Measurements from ENCODE around the gene ATXN7L1.

Gene ATXN7L1

DNA sequence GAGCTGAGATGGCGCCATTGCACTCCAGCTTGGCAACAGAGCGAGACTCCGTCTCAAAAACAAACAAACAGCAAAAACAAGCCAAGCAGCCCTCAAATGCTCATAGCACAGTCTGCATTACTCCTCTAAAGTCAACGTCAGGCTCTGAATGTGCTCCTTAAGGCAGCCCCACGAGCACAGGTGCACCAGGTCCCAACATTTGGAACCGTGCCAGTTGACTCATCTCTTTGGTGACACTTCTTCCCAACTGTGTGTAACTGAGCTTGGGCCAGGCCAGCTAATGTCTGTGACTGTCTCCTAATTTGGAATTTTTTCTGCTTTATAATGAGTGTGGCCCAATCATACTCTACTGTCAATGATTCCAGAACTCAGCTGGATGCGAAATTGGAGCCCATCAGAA is 228.8 kb downstream of the ATXN7L1 start:
- DNase-seq (ENCODE audit: extremely low spot score): no peak
- POLR2A ChIA-PET: no interaction called here
- TF ChIP-seq SUZ12 (IDR thresholded peaks at IDR 0.05): no peak
- TF ChIP-seq, protein P1, sequence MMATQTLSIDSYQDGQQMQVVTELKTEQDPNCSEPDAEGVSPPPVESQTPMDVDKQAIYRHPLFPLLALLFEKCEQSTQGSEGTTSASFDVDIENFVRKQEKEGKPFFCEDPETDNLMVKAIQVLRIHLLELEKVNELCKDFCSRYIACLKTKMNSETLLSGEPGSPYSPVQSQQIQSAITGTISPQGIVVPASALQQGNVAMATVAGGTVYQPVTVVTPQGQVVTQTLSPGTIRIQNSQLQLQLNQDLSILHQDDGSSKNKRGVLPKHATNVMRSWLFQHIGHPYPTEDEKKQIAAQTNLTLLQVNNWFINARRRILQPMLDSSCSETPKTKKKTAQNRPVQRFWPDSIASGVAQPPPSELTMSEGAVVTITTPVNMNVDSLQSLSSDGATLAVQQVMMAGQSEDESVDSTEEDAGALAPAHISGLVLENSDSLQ (IDR thresholded peaks at IDR 0.05): no peak
- no peak for TF ChIP-seq LEF1 (IDR thresholded peaks at IDR 0.05; ENCODE audit: borderline replicate concordance)
- no peak for TF ChIP-seq L3MBTL2 (conservative IDR thresholded peaks at IDR 0.05)
- no peak for TF ChIP-seq ARNT (IDR thresholded peaks at IDR 0.05)
- TF ChIP-seq FOXK2 (IDR thresholded peaks at IDR 0.05): no peak
- no peak for TF ChIP-seq HDGF (IDR thresholded peaks at IDR 0.05; ENCODE audit: borderline replicate concordance)
- TF ChIP-seq CTBP1 (IDR thresholded peaks at IDR 0.05; ENCODE audit: borderline replicate concordance): no peak
- TF ChIP-seq ZNF384 (IDR thresholded peaks at IDR 0.05): no peak
- TF ChIP-seq SP1 (IDR thresholded peaks at IDR 0.05): no peak
- TF ChIP-seq ELF4 (IDR thresholded peaks at IDR 0.05): no peak
- no peak for TF ChIP-seq FOXM1 (IDR thresholded peaks at IDR 0.05; ENCODE audit: borderline replicate concordance)
- no peak for TF ChIP-seq NFRKB (IDR thresholded peaks at IDR 0.05)
- CTCF ChIA-PET: interaction anchor here (1.4 to 1.5 kb wide), 2 partner anchors 9 to 11 kb away, joined by 3 to 7 read pairs; no protein-coding TSS in a partner anchor

DNA sequence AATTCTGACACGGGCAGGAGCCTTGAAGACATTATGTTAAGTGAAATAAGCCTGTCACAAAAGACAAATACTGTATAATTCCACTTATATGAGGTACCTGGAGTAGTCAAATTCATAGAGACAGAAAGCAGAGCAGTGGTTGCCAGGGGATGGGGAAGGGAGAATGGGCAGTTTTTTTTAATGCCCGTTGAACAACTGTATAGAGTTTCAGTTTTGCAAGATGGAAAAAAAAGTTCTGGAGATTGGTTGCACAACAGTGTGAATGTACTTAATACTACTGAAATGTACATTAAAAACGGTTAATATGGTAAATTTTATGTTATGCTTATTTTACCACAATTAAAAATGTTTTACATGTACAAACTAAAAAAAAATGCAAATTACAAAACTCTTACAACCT is 231.5 kb downstream of the ATXN7L1 start:
- no peak for DNase-seq (ENCODE audit: extremely low spot score)
- ChIA-PET POLR2A (no interaction called here), CTCF (no interaction called here)
- TF ChIP-seq TARDBP (IDR thresholded peaks at IDR 0.05) (no peak), L3MBTL2 (conservative IDR thresholded peaks at IDR 0.05) (no peak), LEF1 (IDR thresholded peaks at IDR 0.05; ENCODE audit: borderline replicate concordance) (no peak), ZNF384 (IDR thresholded peaks at IDR 0.05) (no peak), SUZ12 (IDR thresholded peaks at IDR 0.05) (no peak), ARNT (IDR thresholded peaks at IDR 0.05) (no peak), HDGF (IDR thresholded peaks at IDR 0.05; ENCODE audit: borderline replicate concordance) (no peak), FOXK2 (IDR thresholded peaks at IDR 0.05) (no peak), BHLHE40 (IDR thresholded peaks at IDR 0.05; ENCODE audit: borderline replicate concordance) (no peak), NFRKB (IDR thresholded peaks at IDR 0.05) (no peak), SP1 (IDR thresholded peaks at IDR 0.05) (no peak), CTBP1 (IDR thresholded peaks at IDR 0.05; ENCODE audit: borderline replicate concordance) (no peak), FOXA1 (IDR thresholded peaks at IDR 0.05) (no peak), FOXM1 (IDR thresholded peaks at IDR 0.05; ENCODE audit: borderline replicate concordance) (no peak), ELF4 (IDR thresholded peaks at IDR 0.05) (no peak)
- TF ChIP-seq, protein P1 (IDR thresholded peaks at IDR 0.05): no peak

DNA sequence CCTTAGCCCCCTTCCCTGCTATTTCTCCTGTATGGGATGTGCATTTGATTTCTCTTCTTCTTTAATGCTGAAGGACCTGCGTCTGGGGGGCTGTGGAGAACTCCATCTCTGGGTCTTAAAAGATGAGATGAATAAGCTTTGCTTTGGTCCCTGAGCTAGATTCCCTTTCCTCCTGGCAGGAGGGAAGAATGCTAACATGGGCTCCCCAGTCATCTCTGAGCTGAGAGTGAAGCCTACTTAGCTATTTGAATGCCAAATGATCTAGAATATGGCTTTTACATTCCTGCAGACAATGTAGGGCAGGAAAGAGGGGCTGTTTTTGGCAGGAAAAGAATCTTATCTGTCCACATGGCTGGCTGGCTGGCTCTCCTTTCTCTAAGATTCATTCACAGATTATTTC is 232.5 kb downstream of the ATXN7L1 start:
- DNase-seq (ENCODE audit: extremely low spot score): no peak
- CTCF ChIA-PET: interaction anchor here (1.0 kb wide), 1 partner anchor 13 kb away, joined by 4 read pairs; no protein-coding TSS in a partner anchor
- POLR2A ChIA-PET: no interaction called here
- TF ChIP-seq FOXM1 (IDR thresholded peaks at IDR 0.05; ENCODE audit: borderline replicate concordance): no peak
- no peak for TF ChIP-seq LEF1 (IDR thresholded peaks at IDR 0.05; ENCODE audit: borderline replicate concordance)
- no peak for TF ChIP-seq SUZ12 (IDR thresholded peaks at IDR 0.05)
- TF ChIP-seq, protein P1 (IDR thresholded peaks at IDR 0.05): no peak
- TF ChIP-seq TARDBP (IDR thresholded peaks at IDR 0.05): no peak
- no peak for TF ChIP-seq ZNF384 (IDR thresholded peaks at IDR 0.05)
- TF ChIP-seq ARNT (IDR thresholded peaks at IDR 0.05): no peak
- no peak for TF ChIP-seq HDGF (IDR thresholded peaks at IDR 0.05; ENCODE audit: borderline replicate concordance)
- no peak for TF ChIP-seq FOXA1 (IDR thresholded peaks at IDR 0.05)
- TF ChIP-seq ELF4 (IDR thresholded peaks at IDR 0.05): no peak
- TF ChIP-seq NFRKB (IDR thresholded peaks at IDR 0.05): no peak
- TF ChIP-seq FOXK2 (IDR thresholded peaks at IDR 0.05): no peak
- no peak for TF ChIP-seq CTBP1 (IDR thresholded peaks at IDR 0.05; ENCODE audit: borderline replicate concordance)
- TF ChIP-seq BHLHE40 (IDR thresholded peaks at IDR 0.05; ENCODE audit: borderline replicate concordance): no peak
- no peak for TF ChIP-seq L3MBTL2 (conservative IDR thresholded peaks at IDR 0.05)
- TF ChIP-seq SP1 (IDR thresholded peaks at IDR 0.05): no peak

DNA sequence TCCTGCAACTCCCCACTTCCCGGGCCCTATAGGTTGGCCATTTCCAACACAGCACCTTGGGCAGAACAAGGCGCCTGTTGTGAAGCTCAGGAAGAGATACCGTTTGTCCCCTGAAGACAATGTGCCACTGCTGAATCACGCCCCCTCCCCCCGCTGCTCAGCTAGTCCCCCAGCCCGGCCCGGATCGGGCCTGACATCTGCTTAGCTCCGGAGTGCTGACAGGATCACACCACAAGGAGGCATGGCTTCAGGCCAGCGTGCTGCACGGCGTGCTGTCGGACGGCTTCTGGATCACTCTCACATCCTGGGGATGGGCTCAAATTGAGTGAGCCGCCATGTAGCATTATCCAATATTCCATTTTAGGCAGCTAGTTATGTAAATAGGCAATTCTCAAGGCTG is 233.0 kb downstream of the ATXN7L1 start:
- ChIA-PET CTCF (interaction anchor here (1.0 kb wide), 1 partner anchor 13 kb away, joined by 4 read pairs; no protein-coding TSS in a partner anchor), POLR2A (no interaction called here)
- no peak for DNase-seq (ENCODE audit: extremely low spot score)
- no peak for TF ChIP-seq LEF1 (IDR thresholded peaks at IDR 0.05; ENCODE audit: borderline replicate concordance)
- TF ChIP-seq BHLHE40 (IDR thresholded peaks at IDR 0.05; ENCODE audit: borderline replicate concordance): no peak
- TF ChIP-seq ELF4 (IDR thresholded peaks at IDR 0.05): no peak
- no peak for TF ChIP-seq ARNT (IDR thresholded peaks at IDR 0.05)
- TF ChIP-seq TARDBP (IDR thresholded peaks at IDR 0.05): no peak
- TF ChIP-seq HDGF (IDR thresholded peaks at IDR 0.05; ENCODE audit: borderline replicate concordance): no peak
- no peak for TF ChIP-seq CTBP1 (IDR thresholded peaks at IDR 0.05; ENCODE audit: borderline replicate concordance)
- no peak for TF ChIP-seq SP1 (IDR thresholded peaks at IDR 0.05)
- TF ChIP-seq FOXM1 (IDR thresholded peaks at IDR 0.05; ENCODE audit: borderline replicate concordance): no peak

DNA sequence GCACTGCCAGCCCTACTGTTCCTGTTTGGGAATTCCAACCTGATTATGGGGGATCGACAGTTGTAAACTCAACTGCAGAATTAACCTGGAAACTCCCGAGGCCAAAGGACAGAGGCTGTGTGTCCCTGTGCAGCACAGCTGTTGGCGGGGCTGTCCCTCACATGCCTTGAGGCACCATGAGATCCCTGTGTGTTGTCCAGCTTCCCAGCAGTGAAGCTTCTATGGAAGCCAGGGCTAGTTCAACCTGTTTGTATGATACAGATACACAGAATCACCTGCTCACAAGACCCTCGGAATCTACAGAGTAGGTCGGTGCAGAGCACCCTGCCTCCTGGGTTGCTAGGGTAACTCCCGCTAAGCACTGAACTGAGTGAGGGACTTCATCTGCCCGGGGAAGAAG is 234.1 kb downstream of the ATXN7L1 start:
- no peak for DNase-seq (ENCODE audit: extremely low spot score)
- POLR2A ChIA-PET: no interaction called here
- TF ChIP-seq ARNT (IDR thresholded peaks at IDR 0.05) (no peak), L3MBTL2 (conservative IDR thresholded peaks at IDR 0.05) (no peak), ELF4 (IDR thresholded peaks at IDR 0.05) (no peak), CTBP1 (IDR thresholded peaks at IDR 0.05; ENCODE audit: borderline replicate concordance) (no peak), SP1 (IDR thresholded peaks at IDR 0.05) (no peak), LEF1 (IDR thresholded peaks at IDR 0.05; ENCODE audit: borderline replicate concordance) (no peak), BHLHE40 (IDR thresholded peaks at IDR 0.05; ENCODE audit: borderline replicate concordance) (no peak), SUZ12 (IDR thresholded peaks at IDR 0.05) (no peak), NFRKB (IDR thresholded peaks at IDR 0.05) (no peak), ZNF384 (IDR thresholded peaks at IDR 0.05) (no peak), HDGF (IDR thresholded peaks at IDR 0.05; ENCODE audit: borderline replicate concordance) (no peak), TARDBP (IDR thresholded peaks at IDR 0.05) (no peak)
- TF ChIP-seq, protein P1 (IDR thresholded peaks at IDR 0.05): no peak
- CTCF ChIA-PET: no interaction called here

Measured in HEK293T (cell line).